ENCODE results near the gene NLRP3.
"Not testable (repeated sequence)": the region's sequence is repeated elsewhere in the genome, so short reads cannot be mapped to it uniquely, and the experiment has no call there.

The NLRP3 gene

DNA sequence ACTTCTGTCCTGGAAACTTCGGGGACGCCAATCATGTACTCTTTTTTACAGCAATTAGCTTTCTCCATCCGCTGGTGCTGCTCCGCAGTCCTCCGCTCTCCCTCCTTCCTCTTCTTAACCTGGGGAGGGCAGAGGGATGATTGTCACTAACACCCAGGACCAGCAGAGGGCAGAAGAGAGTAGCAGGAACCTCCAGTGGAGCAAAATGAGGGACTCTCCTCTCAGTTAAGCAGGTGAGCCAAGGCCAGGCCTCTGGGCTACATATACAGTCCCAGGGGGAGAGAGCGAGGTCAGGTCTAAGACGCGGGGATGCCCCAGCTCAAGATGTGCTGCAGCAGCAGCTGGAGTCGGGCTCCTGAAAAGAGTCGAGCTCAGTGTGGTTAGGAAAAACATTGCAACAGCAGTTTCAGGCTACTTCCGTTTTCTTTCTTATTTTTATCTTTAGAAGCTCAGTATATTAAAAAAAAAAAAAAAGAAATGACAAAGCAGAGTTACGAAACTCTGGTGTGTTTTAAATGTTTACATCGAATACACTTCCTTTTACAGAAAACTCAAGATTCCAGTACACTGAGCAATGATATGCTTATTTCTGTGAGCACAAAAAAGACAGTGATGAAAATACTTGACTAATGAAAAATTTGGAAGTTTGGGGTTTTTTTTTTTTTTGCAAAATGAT, 25.7 kb upstream of the NLRP3 start:
- peak; percentile 56 to 69 for DNase-seq (ENCODE audit: extremely low read depth in 1 of 2, low read depth in 1 of 2)

DNA sequence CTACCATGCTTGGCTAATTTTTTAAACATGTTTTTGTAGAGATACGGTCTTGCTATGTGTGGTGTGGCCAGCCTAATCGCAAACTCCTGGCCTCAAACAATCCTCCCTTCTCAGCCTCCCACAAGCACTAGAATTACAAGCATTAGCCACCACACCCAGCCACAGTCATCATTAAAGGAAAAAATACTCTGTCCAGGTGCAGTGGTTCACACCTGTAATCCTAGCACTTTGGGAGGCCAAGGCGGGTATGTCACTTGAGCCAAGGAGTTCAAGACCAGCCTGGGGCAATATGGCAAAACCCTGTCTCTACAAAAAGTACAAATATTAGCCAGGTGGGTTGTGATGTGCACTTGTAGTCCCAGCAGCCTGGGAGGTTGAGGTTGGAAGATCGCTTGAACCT, 25.0 kb upstream of the NLRP3 start:
- no peak for DNase-seq (ENCODE audit: extremely low read depth in 1 of 2, low read depth in 1 of 2)

DNA sequence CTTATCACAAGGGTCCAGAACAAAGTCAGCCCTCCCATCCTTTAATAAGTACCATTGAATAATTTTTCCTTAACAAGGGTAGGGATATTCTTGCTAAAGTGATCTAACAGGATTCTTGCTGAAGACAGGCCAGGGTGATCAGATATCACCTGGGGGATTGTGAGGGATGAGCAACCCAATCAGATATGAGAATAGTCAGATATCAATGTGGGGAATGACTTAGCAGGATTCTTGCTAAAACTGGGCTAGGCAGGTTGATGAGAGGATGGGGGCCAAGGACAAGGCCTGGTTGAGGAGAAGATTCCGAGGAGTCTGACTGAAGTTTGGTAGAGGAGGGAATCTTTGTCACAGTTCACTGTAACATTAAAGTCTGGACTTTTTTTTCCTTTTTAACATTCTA, 23.9 kb upstream of the NLRP3 start:
- no peak for DNase-seq (ENCODE audit: extremely low read depth in 1 of 2, low read depth in 1 of 2)

DNA sequence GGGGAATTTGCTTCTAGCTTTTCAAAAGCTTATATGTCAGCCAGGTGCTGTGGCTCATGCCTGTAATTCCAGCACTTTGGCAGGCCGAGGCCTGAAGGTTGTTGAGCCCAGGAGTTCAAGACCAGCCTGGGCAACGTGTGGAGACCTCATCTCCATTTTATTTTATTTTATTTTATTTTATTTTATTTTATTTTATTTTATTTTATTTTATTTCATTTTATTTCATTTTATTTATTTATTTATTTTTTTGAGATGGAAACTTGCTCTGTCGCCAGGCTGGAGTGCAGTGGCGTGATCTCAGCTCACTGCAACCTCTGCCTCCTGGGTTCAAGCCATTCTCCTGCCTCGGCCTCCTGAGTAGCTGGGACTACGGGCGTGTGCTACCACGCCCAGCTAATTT, 20.9 kb upstream of the NLRP3 start:
- not testable (repeated sequence) for DNase-seq (ENCODE audit: extremely low read depth in 1 of 2, low read depth in 1 of 2)

DNA sequence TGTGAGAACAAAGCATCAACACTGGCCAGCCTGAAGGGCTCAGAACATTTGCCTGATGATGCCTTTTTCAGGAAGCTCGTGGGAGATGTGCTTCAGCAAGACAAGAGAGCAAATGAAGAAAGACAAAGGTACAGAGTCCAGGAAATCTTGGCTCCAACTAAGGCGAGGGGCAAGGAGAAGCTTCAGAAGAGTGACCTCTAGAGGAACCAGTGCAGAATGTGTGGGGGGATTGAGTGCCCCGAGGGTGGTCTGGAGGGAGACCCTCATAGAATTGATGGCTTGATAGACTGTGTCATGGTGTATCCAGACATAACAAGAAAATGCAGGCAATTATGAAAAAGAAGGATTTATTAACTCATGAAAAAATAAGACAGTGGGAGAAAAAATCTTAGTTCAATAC, 15.3 kb upstream of the NLRP3 start:
- no peak for DNase-seq (ENCODE audit: extremely low read depth in 1 of 2, low read depth in 1 of 2)

DNA sequence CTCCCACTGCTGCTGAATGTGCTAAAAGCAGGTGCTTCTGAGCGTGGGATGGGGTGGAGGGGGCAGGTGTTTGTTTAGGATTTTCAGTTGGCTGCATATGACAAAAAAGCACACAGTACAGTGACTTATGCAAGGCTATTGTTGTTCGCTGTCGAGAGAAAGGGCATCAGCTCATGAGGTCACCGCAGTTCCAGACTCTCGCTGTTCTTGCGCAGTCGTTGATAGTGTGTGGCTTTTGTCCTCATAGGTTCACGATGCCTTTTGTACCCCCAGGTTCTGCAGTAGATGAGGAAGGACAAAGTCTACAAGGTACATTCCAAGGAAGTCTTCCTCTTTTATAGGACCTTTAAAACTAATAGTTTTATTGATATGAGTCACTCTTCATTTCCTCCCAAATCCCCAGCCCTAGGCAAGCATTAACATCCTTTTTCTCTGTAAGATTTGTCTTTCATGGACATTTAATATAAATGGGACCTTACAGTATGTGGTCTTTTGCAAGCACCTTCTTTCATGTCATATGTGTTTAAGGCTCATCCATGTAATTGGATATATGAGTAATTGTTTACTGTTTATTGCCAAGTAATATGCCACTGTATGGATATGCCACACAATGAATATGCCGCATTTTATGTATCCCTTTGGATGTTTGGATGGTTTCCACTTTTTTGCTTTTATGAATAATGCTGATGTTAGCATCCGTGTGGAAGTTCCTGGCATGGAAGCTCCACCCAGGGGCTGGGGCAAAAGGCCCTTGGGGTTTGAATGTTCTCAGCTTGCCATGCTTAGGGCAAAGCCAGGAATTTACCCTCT, 14.5 kb upstream of the NLRP3 start:
- DNase-seq (ENCODE audit: extremely low read depth in 1 of 2, low read depth in 1 of 2) = no peak

DNA sequence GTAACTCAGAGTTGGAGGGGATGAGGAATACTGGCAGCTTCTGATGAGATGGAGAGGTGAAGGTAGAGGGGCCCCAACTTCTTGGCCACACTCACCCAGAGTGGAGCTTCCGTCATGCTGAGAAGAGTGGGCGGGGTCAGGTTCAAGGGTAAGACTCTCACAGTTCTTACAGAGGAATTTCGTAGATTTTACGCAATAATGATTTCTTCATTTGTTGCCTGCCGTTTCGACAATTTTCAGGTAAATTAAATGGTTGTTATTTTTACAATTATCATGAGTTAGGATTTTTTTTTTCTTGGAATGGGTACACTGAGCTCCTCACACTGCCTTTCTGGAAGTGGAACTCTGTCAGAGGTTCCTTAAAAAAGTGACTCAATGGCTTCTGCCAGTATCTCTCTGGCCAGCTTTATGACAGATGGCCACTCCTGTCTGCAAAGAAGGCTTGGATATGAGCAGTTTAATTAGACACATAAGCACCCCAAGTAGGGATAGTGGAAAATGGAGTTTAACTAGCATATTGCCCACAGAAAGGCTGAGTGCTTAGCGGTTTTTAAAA, 13.8 kb upstream of the NLRP3 start:
- no peak for DNase-seq (ENCODE audit: extremely low read depth in 1 of 2, low read depth in 1 of 2)

DNA sequence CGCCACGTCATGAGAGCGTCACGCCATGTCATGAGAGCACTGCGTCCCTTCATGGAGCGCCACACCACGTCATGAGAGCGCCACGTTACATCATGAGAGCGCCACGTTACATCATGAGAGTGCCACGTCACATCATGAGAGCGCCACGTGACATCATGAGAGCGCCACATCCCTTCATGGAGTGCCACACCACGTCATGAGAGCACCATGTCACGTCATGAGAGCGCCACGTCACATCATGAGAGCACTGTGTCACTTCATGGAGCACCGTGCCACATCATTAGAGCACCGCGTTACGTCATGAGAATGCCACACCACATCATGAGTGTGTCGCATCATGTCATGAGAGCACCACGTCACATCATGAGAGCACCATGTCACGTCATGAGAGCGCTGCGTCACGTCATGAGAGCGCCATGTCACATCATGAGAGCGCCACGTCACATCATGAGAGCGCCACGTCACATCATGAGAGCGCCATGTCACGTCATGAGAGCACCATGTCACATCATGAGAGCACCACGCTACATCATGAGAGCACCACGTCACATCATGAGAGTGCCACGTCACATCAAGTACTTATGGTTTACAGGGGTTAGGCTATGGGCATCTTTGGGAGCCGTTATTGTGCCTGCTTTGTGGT, 9.8 kb upstream of the NLRP3 start:
- no peak for DNase-seq (ENCODE audit: extremely low read depth in 1 of 2, low read depth in 1 of 2)

DNA sequence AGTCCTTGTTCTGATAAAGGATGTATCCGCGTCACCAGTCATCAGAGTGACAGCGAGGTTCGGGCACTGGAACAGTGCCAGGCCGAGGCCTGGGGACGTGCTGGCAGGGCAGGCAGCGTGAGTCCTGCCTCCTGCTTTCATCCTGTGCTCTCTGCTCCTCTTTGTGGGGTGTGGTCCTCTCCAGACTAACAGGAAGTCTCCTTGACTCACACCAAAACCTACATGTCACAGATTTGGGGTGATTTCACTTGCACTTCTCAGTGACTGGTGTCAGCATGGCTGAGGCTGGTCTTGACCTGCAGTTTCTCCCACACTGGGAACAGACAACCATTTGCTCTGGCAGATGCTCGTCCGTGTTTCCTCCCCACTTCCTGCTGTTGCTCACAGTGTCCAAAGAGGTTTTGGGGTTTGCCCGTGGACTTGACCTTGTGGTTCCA, 8.8 kb upstream of the NLRP3 start:
- peak in 1 of 2 donors; percentile 60 for DNase-seq (ENCODE audit: extremely low read depth in 1 of 2, low read depth in 1 of 2)

DNA sequence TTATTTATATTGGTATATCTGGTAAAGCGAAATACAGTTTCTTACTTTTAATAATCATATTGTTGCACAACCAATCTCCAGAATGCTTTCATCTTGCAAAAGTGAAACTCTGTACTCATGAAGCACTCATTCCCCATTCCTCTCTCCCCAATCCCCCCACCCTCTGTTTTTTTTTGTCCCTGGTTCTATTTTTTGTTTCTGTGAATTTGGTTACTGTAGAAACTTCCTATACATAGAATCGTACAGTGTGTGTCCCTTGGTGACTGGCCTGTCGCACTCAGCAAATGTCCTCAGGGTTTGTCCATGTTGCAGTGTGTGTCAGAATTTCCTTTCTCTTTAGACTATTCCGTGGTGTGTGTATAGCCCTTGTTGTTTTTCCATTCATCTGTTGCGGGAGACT, 7.9 kb upstream of the NLRP3 start:
- DNase-seq (ENCODE audit: extremely low read depth in 1 of 2, low read depth in 1 of 2) = no peak

DNA sequence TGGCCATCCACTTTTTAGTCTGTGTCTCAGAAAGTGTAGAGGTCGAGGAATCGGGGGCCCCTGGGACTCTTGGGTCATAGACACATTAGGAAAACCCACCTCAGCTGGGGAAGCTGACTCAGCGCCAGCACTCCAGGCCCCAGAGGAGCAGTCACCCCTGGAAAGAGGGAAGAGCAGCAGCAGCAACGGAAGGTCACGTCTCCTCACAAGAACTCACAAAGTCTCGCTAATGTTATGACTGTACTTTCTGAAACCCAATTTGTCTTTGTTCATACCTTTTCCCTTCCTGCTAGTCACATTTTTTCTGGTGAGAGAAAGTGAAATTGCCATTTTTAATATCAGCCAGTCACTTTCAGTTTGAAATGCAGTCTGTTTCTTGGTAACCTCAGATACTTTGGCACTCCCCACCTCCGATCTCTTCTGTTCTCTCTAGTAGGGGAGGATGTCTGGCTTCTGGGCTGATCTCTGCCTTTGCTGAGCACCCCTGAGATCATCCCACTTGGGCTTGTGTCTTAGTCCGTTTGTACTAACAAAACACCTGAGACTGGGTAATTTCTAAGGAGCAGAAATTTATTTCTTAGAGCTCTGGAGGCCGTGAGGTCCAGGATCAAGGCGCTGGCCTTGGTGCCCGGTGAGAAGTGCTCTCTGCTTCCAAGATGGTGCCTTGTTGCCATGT, 6.0 kb upstream of the NLRP3 start:
- no peak for DNase-seq (ENCODE audit: extremely low read depth in 1 of 2, low read depth in 1 of 2)

DNA sequence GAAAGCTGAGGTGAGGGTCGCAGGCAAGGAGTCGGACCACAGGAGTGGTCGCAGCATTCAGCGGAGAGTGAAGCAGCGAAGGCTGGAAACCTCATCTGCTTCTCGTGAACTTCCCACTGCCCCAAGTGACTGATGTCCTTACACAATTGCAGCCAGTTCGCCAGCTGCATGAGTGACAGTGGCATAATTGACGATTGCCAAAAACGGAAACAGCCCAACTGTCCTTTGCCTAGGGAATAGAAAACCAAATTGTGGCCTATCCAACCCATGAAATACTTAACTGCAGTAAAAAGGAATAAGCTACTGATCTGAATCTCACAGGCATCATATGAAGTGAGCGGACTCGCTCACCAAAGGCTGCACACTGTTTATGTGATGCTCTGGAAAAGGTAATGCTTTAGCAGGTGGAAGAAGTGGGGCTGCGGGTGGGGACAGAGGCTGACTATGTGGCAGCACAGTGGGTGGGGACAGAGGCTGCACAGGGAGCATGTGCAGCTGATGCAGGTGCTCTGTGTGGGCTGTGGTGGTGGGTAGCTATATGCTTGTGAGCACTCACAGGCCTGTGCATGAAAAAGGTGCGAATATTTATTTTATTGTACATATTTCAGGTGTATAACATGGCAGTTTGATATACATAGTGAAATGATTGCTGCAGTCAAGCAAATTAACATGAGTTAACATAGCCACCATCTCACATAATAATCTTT, 4.2 kb upstream of the NLRP3 start:
- no peak for DNase-seq (ENCODE audit: extremely low read depth in 1 of 2, low read depth in 1 of 2)

DNA sequence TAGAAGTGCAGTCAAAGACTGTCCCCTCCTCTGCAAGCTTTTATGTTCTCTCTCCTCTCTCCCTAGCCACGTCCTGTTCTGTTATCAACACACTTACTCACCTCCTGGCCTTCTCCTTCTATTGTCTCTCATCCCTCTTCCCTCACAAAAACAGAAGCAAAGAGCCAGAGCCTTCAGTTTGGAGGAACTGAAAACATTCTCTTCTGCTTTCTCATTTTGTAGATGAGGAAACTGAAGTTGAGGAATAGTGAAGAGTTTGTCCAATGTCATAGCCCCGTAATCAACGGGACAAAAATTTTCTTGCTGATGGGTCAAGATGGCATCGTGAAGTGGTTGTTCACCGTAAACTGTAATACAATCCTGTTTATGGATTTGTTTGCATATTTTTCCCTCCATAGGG, 1.9 kb downstream of the NLRP3 start:
- no peak for DNase-seq (ENCODE audit: extremely low read depth in 1 of 2, low read depth in 1 of 2)

DNA sequence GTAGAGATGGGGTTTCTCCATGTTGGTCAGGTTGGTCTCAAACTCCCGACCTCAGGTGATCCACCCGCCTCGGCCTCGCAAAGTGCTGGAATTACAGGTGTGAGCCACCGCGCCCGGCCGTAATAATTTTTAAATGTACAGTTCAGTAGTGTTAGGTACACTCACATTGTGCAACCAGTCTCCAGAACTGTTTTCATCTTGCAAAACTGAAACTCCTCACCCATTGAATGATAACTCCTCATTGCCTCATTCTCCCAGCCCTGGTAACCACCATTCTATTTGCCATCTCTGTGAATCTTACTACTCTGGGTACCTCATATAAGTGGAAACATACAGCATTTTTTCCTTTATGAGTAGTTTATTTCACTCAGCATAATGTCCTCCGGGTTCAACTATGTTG, 3.4 kb downstream of the NLRP3 start:
- DNase-seq (ENCODE audit: extremely low read depth in 1 of 2, low read depth in 1 of 2) = no peak

DNA sequence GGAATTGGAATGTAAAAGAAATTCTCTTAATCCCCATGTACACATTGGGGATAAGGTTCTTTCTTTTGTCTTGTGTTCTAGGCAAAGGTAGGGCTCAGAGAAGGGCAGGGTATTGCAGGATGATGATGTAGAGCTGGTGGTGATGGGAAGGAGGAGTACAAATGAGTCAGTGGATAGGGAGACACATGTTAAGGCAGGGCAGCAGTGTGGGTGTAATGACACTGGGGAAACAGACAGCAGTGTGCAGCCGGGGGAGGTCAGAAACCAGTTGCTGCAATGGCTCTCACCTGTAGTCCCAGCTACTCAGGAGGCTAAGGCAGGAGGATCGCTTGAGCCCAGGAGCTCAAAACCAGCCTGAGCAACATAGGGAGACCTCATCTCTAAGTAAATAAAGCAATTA, 5.1 kb downstream of the NLRP3 start:
- peak in 1 of 2 donors; percentile 38 for DNase-seq (ENCODE audit: extremely low read depth in 1 of 2, low read depth in 1 of 2)

DNA sequence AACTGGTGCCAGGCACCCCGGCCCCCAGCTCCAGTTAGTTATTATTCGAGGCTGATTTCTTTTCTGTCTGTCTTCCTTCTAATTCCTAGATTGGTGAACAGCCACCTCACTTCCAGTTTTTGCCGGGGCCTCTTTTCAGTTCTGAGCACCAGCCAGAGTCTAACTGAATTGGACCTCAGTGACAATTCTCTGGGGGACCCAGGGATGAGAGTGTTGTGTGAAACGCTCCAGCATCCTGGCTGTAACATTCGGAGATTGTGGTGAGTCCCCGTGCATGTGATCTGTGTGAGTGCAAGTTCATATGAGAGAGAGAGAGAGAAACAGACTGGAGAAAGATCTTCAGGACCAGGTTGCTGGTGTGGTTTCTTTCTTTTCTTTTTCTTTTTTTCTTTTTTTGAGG, 13.5 kb downstream of the NLRP3 start:
- no peak for DNase-seq (ENCODE audit: extremely low read depth in 1 of 2, low read depth in 1 of 2)

DNA sequence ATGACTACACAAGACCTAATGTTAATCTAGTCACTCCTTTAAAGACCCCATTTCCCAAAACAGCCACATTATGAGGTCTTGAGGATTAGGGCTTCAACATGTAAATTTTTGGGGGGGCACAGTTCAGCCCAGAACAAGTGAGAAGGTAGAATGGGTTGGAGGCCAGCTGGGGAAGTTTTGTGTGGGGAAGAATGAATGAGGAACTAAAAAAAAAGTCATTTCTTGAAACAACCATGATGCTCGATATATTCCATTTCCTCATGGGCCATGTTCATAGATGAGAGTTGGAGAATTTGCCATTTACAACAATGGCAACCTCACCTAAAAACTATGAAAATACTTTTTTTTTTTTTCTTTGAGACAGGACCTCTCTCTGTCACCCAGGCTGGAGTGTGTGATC, 14.5 kb downstream of the NLRP3 start:
- no peak for DNase-seq (ENCODE audit: extremely low read depth in 1 of 2, low read depth in 1 of 2)

DNA sequence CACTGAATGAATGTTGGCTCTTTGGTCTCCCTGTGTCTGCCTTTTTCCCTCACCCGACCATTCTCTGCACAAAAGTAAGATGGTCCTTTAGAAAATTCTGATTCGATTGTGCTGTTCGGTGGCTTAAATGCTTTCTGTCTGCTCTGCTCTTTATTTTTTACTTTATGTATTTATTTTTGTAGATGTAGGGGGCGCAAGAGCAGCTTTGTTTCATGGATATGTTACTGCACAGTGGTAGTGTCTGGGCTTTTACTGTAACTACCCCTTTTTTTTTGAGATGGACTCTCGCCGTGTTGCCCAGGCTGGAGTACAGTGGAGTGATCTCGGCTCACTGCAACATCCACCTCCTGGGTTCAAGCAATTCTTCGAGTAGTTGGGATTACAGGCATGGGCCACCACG, 15.7 kb downstream of the NLRP3 start:
- no peak for DNase-seq (ENCODE audit: extremely low read depth in 1 of 2, low read depth in 1 of 2)

DNA sequence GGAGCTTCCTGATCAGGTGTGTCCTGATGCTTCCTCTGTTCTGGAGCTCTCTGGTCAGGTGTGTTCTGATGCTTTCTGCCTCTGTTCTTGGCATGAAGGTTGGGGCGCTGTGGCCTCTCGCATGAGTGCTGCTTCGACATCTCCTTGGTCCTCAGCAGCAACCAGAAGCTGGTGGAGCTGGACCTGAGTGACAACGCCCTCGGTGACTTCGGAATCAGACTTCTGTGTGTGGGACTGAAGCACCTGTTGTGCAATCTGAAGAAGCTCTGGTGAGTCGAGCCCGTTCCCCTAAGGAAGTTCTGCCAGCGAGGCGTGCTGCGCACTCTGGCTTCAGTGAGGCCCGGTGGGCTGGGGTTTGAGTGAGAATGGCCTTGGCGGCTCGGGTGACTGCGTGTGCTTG, 18.0 kb downstream of the NLRP3 start:
- no peak for DNase-seq (ENCODE audit: extremely low read depth in 1 of 2, low read depth in 1 of 2)

DNA sequence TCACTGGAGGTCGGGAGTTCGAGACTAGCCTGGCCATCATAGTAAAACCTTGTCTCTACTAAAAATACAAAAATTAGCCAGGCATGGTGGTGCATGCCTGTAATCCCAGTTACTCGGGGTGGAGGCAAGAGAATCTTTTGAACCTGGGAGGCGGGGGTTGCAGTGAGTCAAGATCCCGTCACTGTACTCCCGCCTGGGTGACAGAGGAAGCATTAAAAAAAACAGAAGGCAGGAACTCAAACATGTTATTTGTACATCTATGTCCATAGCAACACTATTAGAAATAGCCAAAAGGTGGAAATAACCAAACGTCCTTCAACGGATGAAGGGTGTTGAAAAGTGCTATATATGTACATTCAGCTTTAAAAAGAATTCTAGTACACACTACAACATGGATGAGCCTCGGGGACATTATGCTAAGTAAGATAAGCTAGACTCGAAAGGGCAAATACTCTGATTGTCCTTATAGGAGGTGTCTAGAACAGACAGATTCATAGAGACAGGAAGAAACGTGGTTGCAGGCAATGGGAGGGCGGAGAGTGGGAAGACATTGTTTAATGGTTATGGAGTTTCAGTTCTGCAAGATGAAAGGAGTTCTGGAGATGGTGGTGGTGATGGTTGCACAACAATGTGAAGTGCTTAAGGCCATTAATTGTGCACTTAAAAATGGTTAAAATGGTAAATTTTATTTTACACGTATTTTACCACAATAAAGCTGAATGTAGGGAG, 19.2 kb downstream of the NLRP3 start:
- DNase-seq (ENCODE audit: extremely low read depth in 1 of 2, low read depth in 1 of 2) = no peak

Data from stimulated activated CD8-positive, alpha-beta memory T cell treated with anti-CD3 and anti-CD28 coated beads, Interleukin-7, amount 100 ng/mL, for 48 hours (primary cell).